GM12878 (cell line): ENCODE measurements around the gene KIAA0930. TPM values are rescaled to one million over a fixed set of nuclear protein-coding genes. Genes with fewer than 3 reads are reported as not detected.
"Not testable (repeated sequence)": the region's sequence is repeated elsewhere in the genome, so short reads cannot be mapped to it uniquely, and the experiment has no call there.

ENCODE experiments used
- ATAC-seq: fragments of 200-7000 bp; cut with Tn5 transposase; 3 replicates; pipeline ENCODE4 v1.9.1; 2020; ENCODE audit warnings: mild to moderate bottlenecking, moderate library complexity
- BruUV-seq: library from RNA; stranded (reverse); fragments of 400-500 nt; replicated peaks from 2 replicates; lab custom pipeline; 2021; lab: Mats Ljungman, UMichigan
- CTCF ChIA-PET: fragments of 300-600 bp; sonication (Branson Sonifier 250); formaldehyde crosslinking; extraction: SDS; loops from one replicate; lab custom pipeline; 2021; ENCODE audit warnings: inconsistent platforms; lab: Yijun Ruan, JAX
- POLR2A ChIA-PET: fragments of 350-600 bp; formaldehyde crosslinking; extraction: SDS; loops from one replicate; lab custom pipeline; 2021; ENCODE audit warnings: inconsistent platforms; lab: Charles Lee
- RAD21 ChIA-PET: fragments of 300-600 bp; sonication (Branson Sonifier 250); formaldehyde crosslinking; loops from one replicate; lab custom pipeline; 2023; ENCODE audit warnings: antibody characterized with exemption; ENCODE audit not compliant: unreplicated experiment; lab: Charles Lee
- SMC1A ChIA-PET: fragments of 300-600 bp; sonication (Branson Sonifier 250); formaldehyde crosslinking; loops from one replicate; lab custom pipeline; 2023; ENCODE audit not compliant: unreplicated experiment, uncharacterized antibody; lab: Charles Lee
- DNase-seq: peaks from one replicate; pipeline ENCODE4 v3.0.0-alpha.2; 2011; ENCODE audit warnings: low read depth, low spot score
- FAIRE-seq: peaks from 3 replicates; lab custom pipeline; 2011; peaks lifted over from hg19 to GRCh38; lab: Jason Lieb, UNC
- H2AFZ ChIP-seq: 2 replicates; pipeline ENCODE4 v1.6.0; 2011; ENCODE audit warnings: low read depth, low read length, control low read depth; ENCODE audit not compliant: control insufficient read depth
- H3K27ac ChIP-seq: 2 replicates; pipeline ENCODE4 v1.5.1; 2011; ENCODE audit warnings: control low read depth; ENCODE audit not compliant: control insufficient read depth, insufficient read depth
- H3K27me3 ChIP-seq, 2 experiments: replicated peaks in 1 of 2; 2 replicates each; pipeline versions ENCODE4 v1.6.0 to v1.6.1; 2011; ENCODE audit warnings: low read length in 1 of 2; ENCODE audit not compliant: control insufficient read depth in 2 of 2, insufficient read depth in 2 of 2
- H3K36me3 ChIP-seq, 2 experiments: 2 replicates each; pipeline ENCODE4 v1.5.1; 2011; ENCODE audit warnings: low read length in 1 of 2; ENCODE audit not compliant: control insufficient read depth in 2 of 2, insufficient read depth in 2 of 2
- H3K4me1 ChIP-seq: 2 replicates; pipeline ENCODE4 v1.6.1; 2011; ENCODE audit warnings: mild to moderate bottlenecking, low read length, moderate library complexity, mixed read lengths; ENCODE audit not compliant: control insufficient read depth, insufficient read depth
- H3K4me2 ChIP-seq: 2 replicates; pipeline ENCODE4 v1.6.0; 2011; ENCODE audit warnings: control low read depth; ENCODE audit not compliant: control insufficient read depth, insufficient read depth
- H3K4me3 ChIP-seq: fragments of 200-600 bp; sonication (generic); 2 replicates; pipeline ENCODE4 v1.5.1; 2016
- H3K79me2 ChIP-seq: 2 replicates; pipeline ENCODE4 v1.6.0; 2011; ENCODE audit warnings: low read length; ENCODE audit not compliant: control insufficient read depth, insufficient read depth
- H3K9ac ChIP-seq: 2 replicates; pipeline ENCODE4 v1.8.0; 2011; ENCODE audit warnings: low read length, control low read depth, mixed read lengths; ENCODE audit not compliant: control insufficient read depth, insufficient read depth
- H3K9me3 ChIP-seq: replicated peaks from 3 replicates; pipeline ENCODE4 v1.5.1; 2011; ENCODE audit warnings: mild to moderate bottlenecking, low read length; ENCODE audit not compliant: control insufficient read depth, insufficient read depth
- H4K20me1 ChIP-seq: 2 replicates; pipeline ENCODE4 v1.6.0; 2011; ENCODE audit not compliant: control insufficient read depth, insufficient read depth
- CHD1 ChIP-seq: IDR thresholded peaks from 2 replicates; pipeline ENCODE4 v1.6.1; 2012; ENCODE audit warnings: low read depth, low read length, improper control_type of control experiment
- MYC ChIP-seq: IDR thresholded peaks from 2 replicates; pipeline ENCODE4 v1.6.1; 2011; ENCODE audit warnings: mild to moderate bottlenecking, low read length, moderate library complexity, inconsistent platforms; ENCODE audit not compliant: insufficient read depth, insufficient replicate concordance, insufficient read length, severe bottlenecking
- NR2C2 ChIP-seq: IDR thresholded peaks from 2 replicates; pipeline ENCODE4 v1.6.1; 2011; ENCODE audit warnings: borderline replicate concordance, low read depth; ENCODE audit not compliant: control insufficient read depth, insufficient read length
- SREBF2 ChIP-seq: IDR thresholded peaks from 2 replicates; pipeline ENCODE4 v1.6.1; 2012; ENCODE audit warnings: mild to moderate bottlenecking, low read length
- SRF ChIP-seq, 2 experiments: IDR thresholded peaks; 2 replicates each; pipeline ENCODE4 v1.6.1; 2011; ENCODE audit warnings: low read depth in 2 of 2, low read length in 2 of 2, mild to moderate bottlenecking in 1 of 2, moderate library complexity in 1 of 2
- STAT1 ChIP-seq: fragments of 450-650 bp; conservative IDR thresholded peaks from 2 replicates; pipeline ENCODE4 v1.6.1; 2014; ENCODE audit warnings: antibody characterized with exemption, mild to moderate bottlenecking
- ZNF24 ChIP-seq: fragments of 450-650 bp; IDR thresholded peaks from 2 replicates; pipeline ENCODE4 v1.6.1; 2017; ENCODE audit warnings: antibody characterized with exemption, mild to moderate bottlenecking
- WGBS: methylation state at CpG from one replicate; pipeline ENCODE4 v1.1.6; 2016; ENCODE audit warnings: low lambda C conversion rate; ENCODE audit not compliant: insufficient replicate concordance, insufficient coverage; ENCODE audit errors: missing lambda C conversion rate; 5-methylcytosine and 5-hydroxymethylcytosine counted together
- in situ Hi-C: fragments of 300-500 bp; cut with MboI; formaldehyde crosslinking; loops from 9 replicates; pipeline ENCODE4 v1.14.3; 2018; ENCODE audit warnings: mixed read lengths
- intact Hi-C: fragments of 100-400 bp; cut with micrococcal nuclease; formaldehyde crosslinking; loops from one replicate; pipeline ENCODE4 v1.14.2; 2022; ENCODE audit not compliant: unreplicated experiment
- polyA plus RNA-seq, 11 experiments: library from polyadenylated mRNA; depleted of rRNA in 4 of 11; unstranded in 6 of 11; stranded (reverse) in 5 of 11; fragments of >200 nt; fragmentation: Nextera tagmentation in 4 of 11; fragmentation: Illumina TruSeq in 1 of 11; extraction: Ambion mirVana in 4 of 11; extraction: Trizol in 1 of 11; gene quantifications; 1 replicate in 1 of 11; 2 replicates in 10 of 11; pipeline versions ENCODE4 v1.2.1 to v1.2.3, GENCODE V29; 2011 to 2016; ENCODE audit warnings: inconsistent platforms in 2 of 11, missing spikeins in 2 of 11, low read depth in 1 of 11
- total RNA-seq, 4 experiments: library from RNA; depleted of rRNA in 3 of 4; stranded (reverse); fragments of >200 nt in 3 of 4; fragmentation: Illumina TruSeq in 1 of 4; extraction: Trizol in 1 of 4; gene quantifications; 2 replicates each; pipeline versions ENCODE4 v1.2.1 to v1.2.3, GENCODE V29; 2013 to 2021
- TF ChIP-seq, protein P1 (sequence below), 3 experiments: IDR thresholded peaks in 2 of 3; conservative IDR thresholded peaks in 1 of 3; 2 replicates each; pipeline ENCODE4 v1.5.1; 2011; ENCODE audit warnings: low read depth in 3 of 3, low read length in 3 of 3, mild to moderate bottlenecking in 3 of 3, control low read depth in 2 of 3, moderate library complexity in 2 of 3, inconsistent platforms in 1 of 3, mixed read lengths in 1 of 3; ENCODE audit not compliant: control insufficient read depth in 2 of 3, insufficient read depth in 1 of 3; ENCODE audit errors: extremely low read depth in 1 of 3
- TF ChIP-seq, protein P2 (sequence below): fragments of 450-650 bp; IDR thresholded peaks from 2 replicates; pipeline ENCODE4 v1.6.1; 2017; ENCODE audit warnings: low read depth, mild to moderate bottlenecking, moderate library complexity

Gene KIAA0930
- total and polyA plus RNA-seq, 10 of the 15 experiments (the other 5 are each of a cell fraction or from before 2014, with no cell fraction given), result 3.6 to 125 (median 46.3) TPM

DNA sequence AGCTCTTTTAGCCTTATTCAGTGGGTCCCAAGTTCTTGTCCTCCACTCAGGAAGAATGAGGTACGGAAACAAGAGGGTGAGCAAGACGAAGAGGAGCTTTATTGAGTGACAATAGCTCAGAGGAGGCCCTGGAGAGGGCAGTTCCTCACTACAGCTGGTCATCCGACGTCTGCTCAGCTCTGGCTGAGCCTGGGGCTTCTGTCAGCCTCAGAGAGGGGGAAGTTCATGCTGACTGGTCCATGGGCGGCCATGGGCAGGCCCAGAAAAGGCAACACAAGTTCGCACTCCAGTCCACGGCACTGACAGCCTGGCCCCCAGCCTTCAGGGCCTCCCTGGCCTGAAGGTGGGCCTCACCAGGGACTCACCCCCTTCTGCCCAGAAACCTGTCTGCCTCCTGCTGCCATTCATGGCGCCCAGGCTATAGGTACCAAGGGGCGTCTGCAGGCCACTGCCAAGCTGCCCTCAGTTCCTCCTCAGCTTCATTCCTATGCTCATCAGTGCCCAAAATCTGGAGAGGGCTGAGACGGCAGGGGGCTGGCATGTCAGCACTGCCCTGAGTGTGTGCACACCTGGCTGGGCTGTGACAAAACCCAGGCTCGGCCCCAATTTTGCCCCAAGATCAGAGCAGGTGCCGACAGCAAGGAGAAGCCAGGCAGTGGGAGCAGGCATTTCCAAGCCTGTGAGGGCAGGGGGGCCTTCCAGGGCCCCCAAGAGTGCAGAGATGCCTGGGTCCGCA, 21.7 kb upstream of the KIAA0930 start (continued):
- TF ChIP-seq MYC, result no peak
- TF ChIP-seq ZNF24, result no peak
- TF ChIP-seq, protein P1, sequence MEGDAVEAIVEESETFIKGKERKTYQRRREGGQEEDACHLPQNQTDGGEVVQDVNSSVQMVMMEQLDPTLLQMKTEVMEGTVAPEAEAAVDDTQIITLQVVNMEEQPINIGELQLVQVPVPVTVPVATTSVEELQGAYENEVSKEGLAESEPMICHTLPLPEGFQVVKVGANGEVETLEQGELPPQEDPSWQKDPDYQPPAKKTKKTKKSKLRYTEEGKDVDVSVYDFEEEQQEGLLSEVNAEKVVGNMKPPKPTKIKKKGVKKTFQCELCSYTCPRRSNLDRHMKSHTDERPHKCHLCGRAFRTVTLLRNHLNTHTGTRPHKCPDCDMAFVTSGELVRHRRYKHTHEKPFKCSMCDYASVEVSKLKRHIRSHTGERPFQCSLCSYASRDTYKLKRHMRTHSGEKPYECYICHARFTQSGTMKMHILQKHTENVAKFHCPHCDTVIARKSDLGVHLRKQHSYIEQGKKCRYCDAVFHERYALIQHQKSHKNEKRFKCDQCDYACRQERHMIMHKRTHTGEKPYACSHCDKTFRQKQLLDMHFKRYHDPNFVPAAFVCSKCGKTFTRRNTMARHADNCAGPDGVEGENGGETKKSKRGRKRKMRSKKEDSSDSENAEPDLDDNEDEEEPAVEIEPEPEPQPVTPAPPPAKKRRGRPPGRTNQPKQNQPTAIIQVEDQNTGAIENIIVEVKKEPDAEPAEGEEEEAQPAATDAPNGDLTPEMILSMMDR (IDR thresholded peaks at IDR 0.05 in 2 of 3, conservative IDR thresholded peaks at IDR 0.05 in 1 of 3; ENCODE audit: control insufficient read depth in 2 of 3, extremely low read depth in 1 of 3, insufficient read depth in 1 of 3, low read depth in 3 of 3, low read length in 3 of 3), result no peak

DNA sequence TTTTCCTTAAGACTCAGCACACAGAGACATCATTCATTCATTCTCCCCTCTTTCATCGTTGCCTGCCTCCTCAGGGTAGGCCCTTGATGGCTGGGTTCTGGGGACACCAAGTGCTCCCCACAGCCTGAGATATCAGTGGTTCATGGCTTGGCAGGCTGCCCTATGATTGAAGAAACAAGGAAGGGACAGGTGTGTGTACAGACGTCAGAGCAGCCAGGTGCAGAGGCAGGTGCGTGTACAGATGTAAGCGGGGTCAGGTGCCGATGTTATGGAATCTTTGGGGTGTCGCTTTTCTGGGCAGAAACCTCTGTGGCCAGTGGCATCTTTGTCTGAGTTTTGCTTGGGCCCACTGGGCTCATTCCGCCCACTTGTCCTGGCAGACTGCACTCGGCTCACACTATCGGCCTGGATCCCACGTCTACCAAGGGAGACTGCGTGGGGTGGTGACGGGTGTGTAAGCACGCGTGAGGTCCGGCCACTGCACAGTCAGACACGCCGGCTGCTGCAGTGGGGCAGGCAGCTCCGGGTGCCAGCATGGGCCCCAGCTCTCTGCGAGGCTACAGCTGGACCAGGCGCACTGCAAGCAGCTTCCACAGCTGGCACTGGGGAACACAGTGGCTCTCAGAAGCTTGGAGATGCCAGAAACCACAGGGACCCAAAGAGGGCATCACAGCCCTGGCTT, 20.9 kb upstream of the KIAA0930 start:
- CTCF ChIA-PET, result interaction anchor here (1.1 to 3.0 kb wide), 5 partner anchors 12 to 96 kb away, joined by 3 to 13 read pairs (median 8); no protein-coding TSS in a partner anchor
- SMC1A ChIA-PET, result interaction anchor here (0.9 to 3.6 kb wide), 5 partner anchors 26 to 159 kb away, joined by 3 to 32 read pairs (median 6); no protein-coding TSS in a partner anchor
- no peaks in the 10 kb centered on the region for H3K36me3 ChIP-seq
- in situ Hi-C loops (no loop called here), intact Hi-C loops (loop anchor here (5.0 to 10.0 kb wide), 2 partner anchors 94 to 287 kb away; no protein-coding TSS in a partner anchor)
- no peak for DNase-seq
- no peaks in the 10 kb centered on the region; the same call in 2 of the 3 replicates for H3K9me3 ChIP-seq
- H2AFZ ChIP-seq, result no peak overlapping the region
- no peaks in the 10 kb centered on the region for H3K27me3 ChIP-seq
- H3K4me1 ChIP-seq, result peaks cover 34% of the 10 kb centered on the region
- H3K27ac ChIP-seq, result no peak overlapping the region
- H4K20me1 ChIP-seq, result no peaks in the 10 kb centered on the region
- RAD21 ChIA-PET, result interaction anchor here (0.5 to 3.4 kb wide), 5 partner anchors 15 to 96 kb away, joined by 3 to 28 read pairs (median 4); no protein-coding TSS in a partner anchor
- no peaks in the 10 kb centered on the region for H3K79me2 ChIP-seq
- no TSS peak for BruUV-seq
- TF ChIP-seq SRF (IDR thresholded peaks at IDR 0.05; ENCODE audit: low read depth in 2 of 2, low read length in 2 of 2) (no peak), STAT1 (no peak), NR2C2 (no peak), SREBF2 (no peak), CHD1 (no peak)
- TF ChIP-seq, protein P2, sequence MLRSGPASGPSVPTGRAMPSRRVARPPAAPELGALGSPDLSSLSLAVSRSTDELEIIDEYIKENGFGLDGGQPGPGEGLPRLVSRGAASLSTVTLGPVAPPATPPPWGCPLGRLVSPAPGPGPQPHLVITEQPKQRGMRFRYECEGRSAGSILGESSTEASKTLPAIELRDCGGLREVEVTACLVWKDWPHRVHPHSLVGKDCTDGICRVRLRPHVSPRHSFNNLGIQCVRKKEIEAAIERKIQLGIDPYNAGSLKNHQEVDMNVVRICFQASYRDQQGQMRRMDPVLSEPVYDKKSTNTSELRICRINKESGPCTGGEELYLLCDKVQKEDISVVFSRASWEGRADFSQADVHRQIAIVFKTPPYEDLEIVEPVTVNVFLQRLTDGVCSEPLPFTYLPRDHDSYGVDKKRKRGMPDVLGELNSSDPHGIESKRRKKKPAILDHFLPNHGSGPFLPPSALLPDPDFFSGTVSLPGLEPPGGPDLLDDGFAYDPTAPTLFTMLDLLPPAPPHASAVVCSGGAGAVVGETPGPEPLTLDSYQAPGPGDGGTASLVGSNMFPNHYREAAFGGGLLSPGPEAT, result no peak
- no peak overlapping the region for H3K4me3 ChIP-seq
- FAIRE-seq, result no peak
- POLR2A ChIA-PET, result no interaction called here
- no peak for ATAC-seq
- 96% methylated on average over 20 of the region's 20 CpGs for WGBS
- no peak overlapping the region for H3K9ac ChIP-seq
- H3K4me2 ChIP-seq, result peak overlapping the region; percentile 89; the same call in 1 of the 2 replicates

DNA sequence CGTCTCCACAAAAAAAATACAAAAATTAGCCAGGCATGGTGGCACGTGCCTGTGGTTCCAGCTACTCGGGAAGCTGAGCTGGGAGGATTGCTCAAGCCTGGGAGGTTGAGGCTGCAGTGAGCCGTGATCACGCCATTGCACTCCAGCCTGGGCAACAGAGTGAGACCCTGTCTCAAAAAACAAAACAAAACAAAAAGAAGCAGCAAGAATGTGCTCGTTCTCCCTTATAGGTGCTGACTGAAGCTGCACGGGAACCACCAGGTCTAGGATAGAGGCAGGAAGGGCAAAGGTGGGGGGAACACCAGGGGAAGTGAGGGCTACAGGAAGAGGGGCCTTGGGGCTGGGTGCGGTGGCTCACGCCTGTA, 19.7 kb upstream of the KIAA0930 start:
- WGBS, result 83% methylated on average over 9 of the region's 9 CpGs
- ATAC-seq, H3K9me3 ChIP-seq, RAD21 ChIA-PET, POLR2A ChIA-PET, H3K4me2 ChIP-seq, CTCF ChIA-PET, FAIRE-seq, BruUV-seq, H2AFZ ChIP-seq, H3K27me3 ChIP-seq, H3K27ac ChIP-seq, H3K79me2 ChIP-seq, in situ Hi-C loops, DNase-seq, H3K36me3 ChIP-seq, H3K4me3 ChIP-seq, H3K9ac ChIP-seq, H4K20me1 ChIP-seq: not testable (repeated sequence)
- intact Hi-C loops, result loop anchor here (5.0 to 10.0 kb wide), 2 partner anchors 93 to 286 kb away; no protein-coding TSS in a partner anchor
- peaks cover 42% of the 10 kb centered on the region for H3K4me1 ChIP-seq
- SMC1A ChIA-PET, result interaction anchor here (0.6 to 1.4 kb wide), 2 partner anchors 94 to 454 kb away, joined by 3 read pairs; no protein-coding TSS in a partner anchor
